ENCODE data around the gene ZNF629. TPM values are rescaled to one million over a fixed set of nuclear protein-coding genes. Genes with fewer than 3 reads are reported as not detected.
"Not testable (repeated sequence)": the region's sequence is repeated elsewhere in the genome, so short reads cannot be mapped to it uniquely, and the experiment has no call there.

ZNF629 gene
- 22.8 and 23.9 TPM in 2 replicates for total RNA-seq

- no peaks in the 10 kb centered on the region for H3K36me3 ChIP-seq (ENCODE audit: control insufficient read depth, insufficient read depth, low read length)
- TF ChIP-seq CTCF (IDR thresholded peaks at IDR 0.05; ENCODE audit: insufficient read depth, low read length, poor library complexity, severe bottlenecking) = no peak
- no peak for DNase-seq (ENCODE audit: low read depth)
- peak within 1 kb of the TSS; percentile 99 for H3K4me3 ChIP-seq (ENCODE audit: low read depth, low read length)
- H3K27me3 ChIP-seq (ENCODE audit: control insufficient read depth, insufficient read depth, low read length) = no peaks in the 10 kb centered on the region
Measured at GRCh38 chr16:30786936-30787612, at the start of gene ZNF629. ZNF629 (minus strand) TSS chr16:30787205; CDS start chr16:30784482, 2,723 bp downstream.

GRCh38 chr16:30834130-30834740 is 47.2 kb upstream of the ZNF629 start:
- no peak for DNase-seq (ENCODE audit: low read depth)
- no peak for TF ChIP-seq CTCF (IDR thresholded peaks at IDR 0.05; ENCODE audit: insufficient read depth, low read length, poor library complexity, severe bottlenecking)
- Histone ChIP-seq H3K4me3 (ENCODE audit: low read depth, low read length) (no peak overlapping the region), H3K36me3 (ENCODE audit: control insufficient read depth, insufficient read depth, low read length) (no peaks in the 10 kb centered on the region), H3K27me3 (ENCODE audit: control insufficient read depth, insufficient read depth, low read length) (no peaks in the 10 kb centered on the region)

- Histone ChIP-seq H3K27me3 (ENCODE audit: control insufficient read depth, insufficient read depth, low read length) (no peaks in the 10 kb centered on the region), H3K36me3 (ENCODE audit: control insufficient read depth, insufficient read depth, low read length) (no peaks in the 10 kb centered on the region), H3K4me3 (ENCODE audit: low read depth, low read length) (no peak overlapping the region)
- TF ChIP-seq CTCF (IDR thresholded peaks at IDR 0.05; ENCODE audit: insufficient read depth, low read length, poor library complexity, severe bottlenecking) = no peak
- no peak for DNase-seq (ENCODE audit: low read depth)
Measured at GRCh38 chr16:30830072-30830417, 43.0 kb upstream of the ZNF629 start.

GRCh38 chr16:30829130-30830071 is 42.4 kb upstream of the ZNF629 start:
- DNase-seq (ENCODE audit: low read depth) = no peak
- no peak overlapping the region for H3K4me3 ChIP-seq (ENCODE audit: low read depth, low read length)
- TF ChIP-seq CTCF (IDR thresholded peaks at IDR 0.05; ENCODE audit: insufficient read depth, low read length, poor library complexity, severe bottlenecking) = no peak

GRCh38 chr16:30821891-30822290 is 34.9 kb upstream of the ZNF629 start:
- Histone ChIP-seq H3K36me3 (ENCODE audit: control insufficient read depth, insufficient read depth, low read length) (no peaks in the 10 kb centered on the region), H3K27me3 (ENCODE audit: control insufficient read depth, insufficient read depth, low read length) (no peaks in the 10 kb centered on the region), H3K4me3 (ENCODE audit: low read depth, low read length) (no peak overlapping the region)
- DNase-seq (ENCODE audit: low read depth) = no peak
- no peak for TF ChIP-seq CTCF (IDR thresholded peaks at IDR 0.05; ENCODE audit: insufficient read depth, low read length, poor library complexity, severe bottlenecking)

More at GRCh38 chr16:30829130-30830071, 42.4 kb upstream of the ZNF629 start:
- H3K36me3 ChIP-seq (ENCODE audit: control insufficient read depth, insufficient read depth, low read length) = no peaks in the 10 kb centered on the region
- no peaks in the 10 kb centered on the region for H3K27me3 ChIP-seq (ENCODE audit: control insufficient read depth, insufficient read depth, low read length)

- not testable (repeated sequence) for DNase-seq (ENCODE audit: low read depth); H3K27me3 ChIP-seq (ENCODE audit: control insufficient read depth, insufficient read depth, low read length); H3K36me3 ChIP-seq (ENCODE audit: control insufficient read depth, insufficient read depth, low read length); H3K4me3 ChIP-seq (ENCODE audit: low read depth, low read length)
Measured at GRCh38 chr16:30821441-30821840, 34.4 kb upstream of the ZNF629 start.
